Activated naive CD8-positive, alpha-beta T cell treated with anti-CD3 and anti-CD28 coated beads, Interleukin-2, amount 50 U/mL, for 16 hours (primary cell): Measurements from ENCODE around the gene LIMS2.

Experiments used
- DNase-seq: peaks from one replicate; pipeline ENCODE4 v3.0.0-alpha.2; 2020; ENCODE audit warnings: low read depth, low spot score

Gene LIMS2, protein sequence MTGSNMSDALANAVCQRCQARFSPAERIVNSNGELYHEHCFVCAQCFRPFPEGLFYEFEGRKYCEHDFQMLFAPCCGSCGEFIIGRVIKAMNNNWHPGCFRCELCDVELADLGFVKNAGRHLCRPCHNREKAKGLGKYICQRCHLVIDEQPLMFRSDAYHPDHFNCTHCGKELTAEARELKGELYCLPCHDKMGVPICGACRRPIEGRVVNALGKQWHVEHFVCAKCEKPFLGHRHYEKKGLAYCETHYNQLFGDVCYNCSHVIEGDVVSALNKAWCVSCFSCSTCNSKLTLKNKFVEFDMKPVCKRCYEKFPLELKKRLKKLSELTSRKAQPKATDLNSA

DNA sequence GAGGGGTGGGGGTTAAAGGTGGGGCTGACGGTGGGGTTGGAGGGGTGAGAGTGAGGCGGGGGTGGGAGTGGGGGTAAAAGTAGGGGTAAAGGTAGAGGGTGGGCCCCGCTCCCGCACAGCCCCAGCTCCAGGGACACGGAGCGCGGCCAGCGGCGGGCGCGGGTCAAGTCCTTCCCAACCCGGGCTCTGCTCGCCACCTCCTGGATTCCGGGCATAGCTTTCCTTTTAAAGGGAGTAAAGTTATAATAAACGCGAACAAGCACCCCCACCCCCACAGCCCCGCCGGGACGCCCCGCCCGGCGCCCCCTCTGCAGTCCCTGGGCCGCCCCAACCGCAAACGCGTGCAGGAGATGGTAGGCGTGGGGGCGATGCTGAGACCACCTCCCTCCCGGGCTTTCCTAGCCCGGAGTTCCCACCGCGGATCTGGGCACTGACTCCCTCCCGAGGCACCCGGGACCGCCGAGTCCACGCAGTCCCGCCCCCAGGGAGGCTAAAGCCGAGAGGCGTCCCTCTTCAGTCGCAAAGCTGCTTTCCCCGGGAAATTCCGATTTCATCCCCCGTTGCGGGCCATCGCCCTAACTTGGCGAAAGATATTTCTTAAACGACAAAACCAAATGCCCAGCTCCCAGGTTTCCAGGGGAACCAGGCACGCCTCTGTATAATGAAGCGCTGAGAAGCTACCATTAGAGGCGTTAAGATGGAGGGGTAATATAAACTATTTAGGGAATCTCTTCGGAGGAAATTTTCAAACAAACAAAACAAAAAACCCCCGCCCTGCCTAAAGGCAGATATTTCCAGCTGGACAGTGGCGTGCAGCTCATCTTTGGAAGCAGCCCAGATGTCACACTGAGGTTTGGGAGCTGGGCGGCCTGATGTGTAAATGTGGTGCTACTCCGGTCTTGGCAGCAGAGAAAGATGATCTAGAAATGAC lies at the start of gene LIMS2:
TSS of gene LIMS2 (minus strand) at position 200 of the 931 bp plus-strand sequence. CDS start 506 bp downstream, outside the sequence.
- no peak for DNase-seq

DNA sequence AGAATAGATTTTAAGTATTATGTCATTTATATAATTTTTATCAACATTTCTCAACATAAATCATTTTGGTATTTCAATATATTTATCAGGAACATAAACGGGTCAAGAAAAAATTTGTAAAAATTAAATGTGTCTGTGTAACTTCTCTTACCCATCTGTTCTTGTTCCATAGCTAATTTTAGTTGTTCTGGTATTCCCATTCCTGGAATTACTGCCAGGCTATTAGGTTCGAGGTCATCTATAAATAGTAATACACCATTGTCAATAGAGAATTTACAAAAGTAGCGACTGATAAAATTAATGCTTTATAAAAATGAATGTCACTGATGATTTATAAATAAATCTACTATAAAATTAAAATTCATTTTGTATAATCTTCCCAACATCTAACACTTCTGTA lies 47.5 kb upstream of the LIMS2 start:
- DNase-seq: no peak

DNA sequence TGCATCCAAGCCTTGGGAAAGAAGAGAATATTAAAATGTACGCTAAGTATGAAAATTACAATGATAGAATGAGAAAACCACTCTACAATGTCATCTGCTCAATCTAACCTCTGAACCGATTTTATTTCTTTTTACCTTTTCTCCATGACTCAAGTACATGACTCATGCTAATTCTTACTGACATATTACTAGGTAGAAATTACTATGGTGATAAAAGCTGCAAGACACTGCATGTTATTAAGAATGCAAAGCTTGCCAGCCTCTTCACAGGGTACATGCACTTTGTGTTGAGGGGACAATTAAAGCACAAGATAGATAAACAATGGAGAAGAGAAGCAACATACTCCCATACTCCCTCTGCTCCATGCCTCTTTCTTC lies 46.6 kb upstream of the LIMS2 start:
- DNase-seq: no peak

DNA sequence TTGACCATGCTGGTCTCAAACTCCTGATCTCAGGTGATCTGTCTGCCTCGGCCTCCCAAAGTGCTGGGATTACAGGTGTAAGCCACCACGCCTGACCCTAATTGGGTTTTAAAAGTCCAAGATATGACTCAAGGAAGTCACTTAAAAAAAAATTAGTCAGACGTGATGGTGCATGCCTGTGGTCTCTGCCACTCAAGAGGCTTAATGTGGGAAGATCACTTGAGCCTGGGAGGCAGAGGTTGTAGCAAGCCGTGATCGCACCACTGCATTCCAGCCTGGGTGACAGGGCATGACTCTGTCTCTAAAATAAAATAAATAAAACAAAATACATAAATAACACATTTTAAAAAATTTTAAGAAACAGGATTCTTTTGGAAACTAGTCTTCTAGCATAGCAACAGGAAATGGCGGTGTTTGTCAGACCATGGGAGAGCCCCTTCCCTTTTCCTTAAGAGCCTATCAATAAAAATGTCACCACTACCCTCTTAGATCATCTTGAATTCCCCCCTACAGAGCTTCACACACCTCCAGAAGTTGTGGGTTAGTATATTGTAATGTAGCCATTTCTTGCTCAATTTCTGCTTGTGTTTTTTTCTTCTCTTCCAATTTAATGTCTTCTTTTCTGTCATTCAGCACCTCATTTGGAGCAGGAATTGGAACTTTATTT lies 46.1 kb upstream of the LIMS2 start:
- DNase-seq: no peak

DNA sequence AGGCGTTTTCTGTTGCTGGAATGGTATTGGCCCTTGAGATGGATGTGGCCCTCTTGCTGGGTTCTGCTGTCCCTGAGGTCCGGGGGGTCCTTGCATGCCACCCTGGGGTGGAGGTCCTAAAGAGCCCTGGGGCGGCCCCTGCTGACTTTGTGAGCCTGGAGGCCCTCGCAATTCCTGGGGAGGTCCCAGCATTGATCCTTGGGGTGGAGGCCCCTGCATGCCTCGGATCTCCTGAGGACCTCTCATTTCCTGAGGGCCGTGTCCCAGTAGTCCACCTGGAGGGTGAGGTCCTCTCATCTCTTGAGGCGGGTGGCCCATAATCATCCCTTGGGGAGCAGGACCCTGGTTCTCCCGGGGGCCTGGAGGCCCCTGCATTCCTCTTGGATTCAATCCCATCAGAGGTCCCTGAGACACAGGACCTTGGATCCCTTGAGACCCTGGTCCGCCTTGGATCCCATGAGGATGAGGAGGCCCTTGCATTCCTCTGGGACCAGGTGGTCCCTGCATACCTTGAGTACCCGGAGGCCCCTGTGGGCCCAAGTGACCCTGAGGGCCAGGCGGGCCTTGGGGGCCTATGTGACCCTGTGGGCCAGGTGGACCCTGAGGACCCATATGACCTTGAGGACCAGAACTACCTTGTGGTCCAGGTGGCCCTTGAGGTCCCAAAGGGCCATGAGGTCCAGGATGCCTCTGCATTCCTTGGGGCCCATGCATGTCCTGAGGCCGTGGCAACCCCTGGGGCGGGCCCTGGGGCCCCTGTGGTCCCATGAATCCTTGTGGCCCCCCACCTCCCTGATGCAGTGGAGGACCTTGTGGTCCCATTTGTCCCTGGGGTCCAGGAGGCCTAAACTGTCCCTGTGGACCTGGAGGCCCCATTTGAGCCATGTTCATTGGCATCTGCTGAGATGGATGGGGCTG lies 44.2 kb upstream of the LIMS2 start:
- DNase-seq: no peak

DNA sequence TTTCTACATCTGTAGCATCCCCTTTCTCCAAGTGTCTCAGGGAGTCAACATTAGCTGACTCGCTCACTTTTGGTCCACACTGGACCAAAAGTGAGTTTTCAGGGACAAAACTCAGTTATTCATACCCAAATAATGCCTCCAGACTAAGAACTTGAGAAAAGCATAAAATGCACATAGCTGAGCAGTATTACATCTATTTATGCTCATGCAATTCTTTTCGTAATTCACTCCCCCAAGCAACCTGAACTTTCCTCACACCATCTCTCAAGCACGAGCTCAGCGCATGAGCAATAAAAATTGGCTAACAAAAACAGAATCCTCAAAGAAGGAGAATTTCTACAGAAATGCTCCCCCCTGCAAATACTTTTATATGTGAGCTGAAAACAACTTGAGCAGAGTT lies 42.9 kb upstream of the LIMS2 start:
- DNase-seq: no peak

DNA sequence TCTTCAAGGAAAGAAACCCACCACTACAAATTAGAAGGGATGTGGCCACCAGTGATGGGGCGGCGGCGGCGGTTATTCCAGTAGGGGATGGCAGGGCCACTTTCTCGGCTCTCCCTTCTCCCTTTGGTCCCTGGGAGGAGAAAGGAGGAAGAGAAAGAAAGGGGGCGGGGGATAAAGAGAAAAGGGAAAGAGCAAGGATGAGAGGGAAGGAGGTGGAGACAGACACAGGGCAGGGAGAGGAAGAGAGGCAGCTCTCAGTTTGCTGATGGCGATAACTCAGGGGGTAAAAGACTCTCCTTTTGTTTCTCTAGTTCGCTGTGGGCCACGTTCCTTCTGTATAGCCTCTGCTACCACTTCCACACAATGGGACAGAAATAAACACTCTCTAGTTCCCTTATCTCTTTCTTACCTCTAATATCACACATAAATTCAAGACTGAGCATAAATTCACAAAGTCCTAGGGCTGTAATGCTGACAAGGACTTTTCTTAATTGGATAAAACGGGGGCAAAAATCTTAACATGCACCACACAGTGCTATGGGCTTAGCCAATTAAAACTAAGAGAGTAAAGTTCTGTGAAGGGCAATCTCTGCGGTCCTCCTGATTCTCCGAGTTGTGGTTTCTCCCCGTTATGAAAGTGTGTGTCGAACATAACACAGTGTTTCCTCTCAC lies 40.6 kb upstream of the LIMS2 start:
- no peak for DNase-seq

DNA sequence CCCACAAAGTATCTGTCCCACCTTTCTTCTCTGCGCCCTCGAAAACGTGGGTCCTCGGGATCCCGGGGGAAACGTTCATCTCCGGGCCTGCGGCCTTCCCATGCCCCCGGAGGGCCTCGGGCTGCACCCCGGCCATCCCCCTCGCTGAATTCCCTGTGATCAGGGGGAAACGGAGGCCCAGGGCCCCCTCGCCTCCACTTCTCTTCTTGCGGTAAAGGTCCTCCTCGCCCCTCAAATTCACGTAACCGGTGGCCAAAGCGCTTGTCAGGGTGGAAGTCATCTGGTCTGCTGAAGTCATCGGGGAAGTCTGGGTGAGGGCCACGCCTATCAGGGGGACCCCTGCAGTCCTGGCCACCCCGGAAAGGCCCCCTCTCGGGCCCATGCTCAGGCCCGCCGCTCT lies 38.2 kb upstream of the LIMS2 start:
- no peak for DNase-seq

DNA sequence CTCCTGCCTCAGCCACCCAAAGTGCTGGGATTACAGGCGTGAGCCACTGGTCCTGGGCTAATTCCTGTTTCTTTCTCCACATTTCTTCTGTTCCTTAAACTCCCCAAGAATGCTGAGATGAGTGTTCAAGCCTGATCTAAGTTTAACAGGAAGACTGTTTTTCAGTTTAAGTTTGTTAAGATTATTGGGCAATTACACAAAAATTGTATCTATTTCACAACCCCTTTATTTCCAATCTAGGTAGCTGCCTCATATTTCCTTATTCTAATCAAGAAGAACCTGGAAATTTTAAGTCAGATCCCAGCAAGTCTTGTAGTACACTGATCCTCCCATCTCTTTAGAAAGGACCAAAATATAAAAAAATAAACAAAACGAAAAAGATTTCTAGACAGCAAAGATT lies 37.7 kb upstream of the LIMS2 start:
- no peak for DNase-seq

DNA sequence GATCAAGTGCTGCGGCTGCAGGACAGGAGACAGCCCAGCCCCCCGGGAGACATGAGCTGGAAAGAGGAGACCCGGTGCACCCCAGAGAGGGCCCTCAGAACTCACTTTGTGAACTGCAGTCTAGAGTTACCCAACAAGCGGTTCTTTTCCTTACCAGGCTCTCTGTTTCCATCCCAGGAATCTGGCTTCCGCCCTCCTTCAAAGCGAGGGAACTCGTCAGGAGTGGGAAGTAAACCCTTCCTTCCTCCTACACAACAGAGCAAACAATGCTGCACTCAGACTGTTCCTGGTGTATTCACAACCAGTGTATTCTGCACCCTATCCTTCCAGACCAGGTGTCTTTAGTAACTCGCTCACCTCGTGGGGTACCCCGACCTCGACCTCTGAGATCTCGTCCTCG lies 34.0 kb upstream of the LIMS2 start:
- no peak for DNase-seq

DNA sequence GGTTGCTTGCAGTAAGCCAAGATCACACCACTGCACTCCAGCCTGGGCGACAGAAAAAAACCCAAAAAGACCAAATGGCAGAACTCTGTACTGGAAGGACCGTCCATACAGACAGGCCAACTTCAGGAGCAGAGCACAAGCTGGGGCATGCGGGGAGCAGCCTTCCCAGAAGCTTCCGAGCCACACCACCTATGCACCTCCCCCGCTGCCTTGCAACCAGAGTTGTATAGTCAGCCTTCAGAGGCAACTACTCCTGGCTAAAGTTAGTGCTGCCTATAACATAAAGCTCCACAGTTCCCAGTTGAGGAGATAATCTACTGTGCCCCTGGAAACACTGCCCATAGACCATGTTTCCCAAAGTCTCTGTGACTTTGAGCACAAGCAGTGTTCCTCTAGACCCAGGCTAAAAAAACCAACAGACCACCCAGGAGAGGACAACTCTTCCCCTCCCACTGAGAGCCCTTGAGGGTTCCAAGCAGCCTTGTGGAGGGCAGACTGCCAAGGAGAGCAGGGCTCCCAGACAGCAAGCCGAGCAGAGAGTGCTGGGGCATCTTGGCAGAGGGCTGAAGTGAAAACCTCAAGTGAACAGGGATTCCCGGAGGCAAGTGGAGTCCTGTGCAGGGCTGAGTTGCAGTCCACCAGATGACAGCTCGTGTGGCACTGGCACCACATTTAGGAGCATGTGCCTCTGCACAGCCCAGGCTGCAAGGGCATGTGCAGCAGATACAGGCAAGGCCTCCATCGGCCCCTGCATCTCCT lies 32.7 kb upstream of the LIMS2 start:
- no peak for DNase-seq

DNA sequence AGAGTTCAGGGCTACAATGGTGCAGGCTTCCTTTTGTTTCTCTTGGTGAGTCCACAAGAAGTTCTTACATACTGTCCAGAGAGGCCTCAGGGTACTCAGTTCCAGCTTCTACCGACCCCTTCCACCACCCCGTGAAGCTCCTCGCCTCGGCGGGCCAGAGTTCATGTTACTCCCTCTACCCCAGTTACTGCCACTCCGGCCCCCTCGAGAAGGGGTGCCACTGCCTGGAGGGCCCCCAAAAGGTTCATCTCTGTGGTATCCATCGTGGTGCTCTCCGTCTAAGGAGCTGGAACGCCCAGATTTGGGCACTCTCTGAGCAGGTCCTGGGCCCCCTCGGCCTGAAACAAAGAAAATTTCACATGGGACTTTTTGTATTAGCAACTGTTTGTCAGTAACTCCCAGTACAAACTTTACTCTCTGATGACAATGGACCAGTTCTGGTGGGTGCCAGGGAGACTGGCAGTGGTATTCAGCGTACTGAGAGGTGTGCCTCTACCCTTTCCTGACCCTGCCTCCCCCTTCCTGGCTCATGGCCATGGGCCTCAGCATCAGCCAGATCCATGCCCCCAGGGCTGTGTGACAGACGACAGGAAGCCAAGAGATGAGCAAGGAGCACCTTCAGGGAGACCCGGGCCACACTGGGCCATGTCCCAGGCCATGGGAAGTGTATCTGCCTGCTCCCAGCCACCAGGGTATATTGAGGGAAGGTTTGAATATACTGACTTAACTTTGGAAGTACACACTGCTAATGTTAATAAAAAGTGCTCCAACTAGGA lies 31.1 kb upstream of the LIMS2 start:
- DNase-seq: no peak

DNA sequence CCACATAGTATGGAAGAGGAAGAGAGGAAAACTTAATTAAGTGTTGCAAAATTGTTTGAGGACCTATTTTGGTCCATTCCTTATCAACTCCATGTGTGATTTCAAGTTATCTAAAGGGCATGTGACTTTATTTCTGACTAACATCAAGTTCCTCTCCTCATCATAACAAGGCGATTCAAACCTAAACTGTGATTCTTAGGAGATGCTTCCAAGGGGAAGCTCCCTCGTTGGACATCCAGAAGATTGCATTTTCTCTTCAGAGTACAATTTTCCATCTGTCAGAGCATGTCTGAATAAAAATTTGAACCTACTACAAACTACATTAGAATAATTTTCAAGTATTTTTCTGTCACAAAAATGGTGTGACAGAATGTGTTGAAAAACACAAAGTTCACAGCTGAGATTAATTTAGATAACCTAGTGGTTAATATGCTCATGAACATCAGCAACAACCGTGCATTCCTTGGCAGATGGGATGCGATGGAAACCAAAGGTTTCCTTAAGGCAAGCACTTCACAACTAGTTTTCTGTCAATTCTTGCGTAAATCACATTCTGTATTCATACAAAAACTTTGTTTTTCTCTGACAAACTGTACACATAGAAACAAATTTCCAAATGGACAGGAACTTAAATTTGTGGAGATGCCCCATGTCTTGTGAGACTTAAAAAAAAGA lies 30.2 kb upstream of the LIMS2 start:
- no peak for DNase-seq

DNA sequence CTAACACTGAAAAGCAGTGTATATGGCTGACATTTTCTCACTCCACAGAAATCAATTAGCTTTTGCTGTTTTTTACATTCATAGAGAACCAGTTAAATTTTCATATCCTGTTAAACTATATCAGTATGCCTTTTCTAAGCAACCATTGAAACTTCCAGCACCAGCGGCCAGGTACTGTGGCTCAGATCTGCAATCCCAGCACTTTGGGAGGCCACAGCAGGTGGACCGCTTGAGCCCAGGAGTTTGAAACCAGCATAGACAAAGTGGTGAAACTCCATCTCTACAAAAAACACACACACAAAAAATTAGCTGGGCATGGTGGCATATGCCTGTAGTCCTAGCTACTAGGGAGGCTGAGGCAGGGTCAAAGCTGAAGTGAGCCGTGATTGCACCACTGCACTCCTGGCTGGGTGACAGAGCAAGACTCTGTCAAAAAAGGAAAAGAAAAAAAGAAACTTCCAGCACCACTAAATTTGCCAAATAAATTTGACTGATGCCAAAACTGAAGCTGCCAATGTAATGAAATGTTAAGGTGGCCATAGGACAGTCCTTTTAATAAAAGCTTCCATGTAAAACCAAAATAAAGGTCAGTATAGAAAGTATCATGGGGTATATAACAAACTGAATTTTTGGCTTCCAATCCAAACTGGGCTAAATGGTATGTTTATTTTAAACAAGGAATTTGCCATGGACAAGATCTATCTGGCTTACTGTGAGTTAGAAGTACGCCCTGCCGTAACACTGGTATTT lies 29.5 kb upstream of the LIMS2 start:
- no peak for DNase-seq

DNA sequence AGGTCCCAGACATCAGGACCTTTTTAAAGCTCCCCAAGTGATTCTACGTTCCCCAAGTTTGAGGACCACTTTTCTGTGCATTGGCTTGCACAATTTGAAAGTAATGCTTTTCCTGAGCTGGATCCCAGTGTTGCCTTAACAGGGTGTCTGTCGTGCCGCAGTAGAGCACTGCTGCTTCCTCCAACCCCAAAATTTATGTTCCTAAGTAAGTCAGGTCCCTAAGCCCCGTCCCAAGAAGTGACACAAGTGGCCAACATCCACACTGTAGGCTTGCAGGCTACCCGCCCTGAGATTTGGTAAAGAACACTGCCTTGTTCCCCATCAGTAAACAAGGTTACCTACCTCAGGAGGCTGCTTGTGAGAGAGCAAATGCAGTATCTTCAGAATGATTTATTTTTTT lies 28.0 kb upstream of the LIMS2 start:
- no peak for DNase-seq

DNA sequence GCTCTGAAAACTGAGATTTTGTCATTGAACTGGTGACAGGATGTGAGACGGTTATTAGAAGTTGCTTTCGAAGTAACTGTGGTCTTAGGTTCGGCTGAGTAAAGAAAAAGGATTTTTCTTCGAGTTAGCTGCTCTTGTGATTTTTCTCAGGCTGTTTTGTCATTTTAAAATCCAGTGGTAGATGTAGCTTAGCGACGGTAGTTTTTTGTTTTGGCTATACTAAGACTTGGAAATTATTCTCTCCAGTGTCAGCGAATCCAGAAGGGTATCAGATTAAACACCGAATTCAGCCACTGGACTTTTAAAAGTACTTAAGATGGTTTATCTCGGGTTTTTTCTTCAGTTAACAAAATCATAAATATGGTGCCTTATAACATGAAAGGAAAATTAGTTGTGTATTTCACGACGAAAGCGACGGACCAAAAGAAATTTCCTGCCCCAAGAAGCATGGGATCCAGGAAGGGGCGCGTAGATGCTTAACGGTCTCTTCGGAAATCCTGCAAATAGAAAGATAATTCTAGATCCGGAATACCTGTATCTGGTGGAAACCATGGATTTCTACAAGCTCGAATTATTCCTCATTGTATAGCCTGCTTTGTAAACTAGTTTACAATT lies 27.2 kb upstream of the LIMS2 start:
- DNase-seq: no peak

DNA sequence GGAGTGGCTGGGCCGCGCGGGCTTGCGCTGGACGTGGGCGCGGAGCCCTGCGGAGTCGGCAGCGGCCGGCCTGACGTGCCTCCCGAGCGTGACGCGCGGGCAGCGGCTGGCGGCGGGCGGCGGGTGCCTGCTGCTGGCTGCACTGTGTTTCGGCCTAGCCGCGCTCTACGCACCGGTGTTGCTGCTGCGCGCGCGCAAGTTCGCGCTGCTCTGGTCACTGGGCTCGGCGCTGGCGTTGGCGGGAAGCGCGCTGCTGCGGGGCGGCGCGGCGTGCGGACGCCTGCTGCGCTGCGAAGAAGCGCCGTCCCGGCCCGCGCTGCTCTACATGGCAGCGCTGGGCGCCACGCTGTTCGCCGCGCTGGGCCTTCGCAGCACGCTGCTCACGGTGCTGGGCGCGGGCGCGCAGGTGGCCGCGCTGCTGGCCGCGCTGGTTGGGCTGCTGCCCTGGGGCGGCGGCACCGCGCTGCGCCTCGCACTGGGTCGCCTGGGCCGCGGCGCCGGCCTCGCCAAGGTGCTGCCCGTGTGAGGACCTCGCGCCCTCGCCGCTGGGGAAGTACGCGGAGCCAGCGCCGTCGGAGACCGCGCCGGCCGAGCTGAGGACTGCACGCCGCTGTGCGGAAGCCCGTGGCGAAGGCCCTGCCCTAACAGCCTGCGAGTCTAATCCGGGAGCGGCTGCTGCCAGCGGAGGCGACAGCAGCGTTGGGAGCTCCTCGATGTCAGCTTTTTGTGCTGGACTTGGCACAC lies 26.5 kb upstream of the LIMS2 start:
- peak; percentile 51 for DNase-seq
